GM21381 (cell line): Measurements from ENCODE around the gene PXDN.

ENCODE experiments used
- ATAC-seq: cut with Tn5 transposase; IDR thresholded peaks from one replicate; pipeline ENCODE4 v1.9.1; 2021; ENCODE audit warnings: mild to moderate bottlenecking, moderate library complexity; ENCODE audit not compliant: unreplicated experiment

PXDN gene

GRCh38 chr2:1586251-1586922 lies 157.9 kb downstream of the PXDN start:
- no peak for ATAC-seq

GRCh38 chr2:1585635-1586034 lies 158.7 kb downstream of the PXDN start:
- no peak for ATAC-seq

- ATAC-seq: no peak
These were observed 159.4 kb downstream of the PXDN start for GRCh38 chr2:1584691-1585485.

GRCh38 chr2:1584051-1584531 lies 160.2 kb downstream of the PXDN start:
- no peak for ATAC-seq

- ATAC-seq: no peak
These were observed 161.4 kb downstream of the PXDN start for GRCh38 chr2:1582891-1583341.

- no peak for ATAC-seq
These were observed 162.2 kb downstream of the PXDN start for GRCh38 chr2:1581965-1582625.
